Glomerular endothelial cell (primary cell): ENCODE results near the gene ARHGEF39. TPM values are rescaled to one million over a fixed set of nuclear protein-coding genes. Genes with fewer than 3 reads are reported as not detected.

Experiments
- DNase-seq: peaks from one replicate; pipeline ENCODE4 v3.0.0-alpha.2; 2011; ENCODE audit warnings: low read depth, low spot score; ENCODE audit errors: extremely low read depth
- total RNA-seq: library from RNA; depleted of rRNA; stranded (reverse); fragments of >200 nt; gene quantifications from 2 replicates; pipeline ENCODE4 v1.2.3, GENCODE V29; 2015

ARHGEF39 gene
- total RNA-seq, 1 donor from 2014 or later: 0.58 TPM

- no peak for DNase-seq
Observed at GRCh38 chr9:35679091-35679490, 14.1 kb upstream of the ARHGEF39 start.

- no peak for DNase-seq
Observed at GRCh38 chr9:35675732-35676392, 10.9 kb upstream of the ARHGEF39 start.

GRCh38 chr9:35675204-35675603 is 10.2 kb upstream of the ARHGEF39 start:
- DNase-seq: no peak

GRCh38 chr9:35674025-35674361 is 9.0 kb upstream of the ARHGEF39 start:
- DNase-seq: no peak

- no peak for DNase-seq
Observed at GRCh38 chr9:35673132-35674024, 8.4 kb upstream of the ARHGEF39 start, which contains the start of gene CA9. Gene CA9 (plus strand): TSS chr9:35673928. CDS start chr9:35673960, 32 bp downstream.

GRCh38 chr9:35669331-35670145 is 4.5 kb upstream of the ARHGEF39 start:
- no peak for DNase-seq

GRCh38 chr9:35667939-35668338 is 2.9 kb upstream of the ARHGEF39 start:
- no peak for DNase-seq

GRCh38 chr9:35666549-35666948 is 1.6 kb upstream of the ARHGEF39 start:
- DNase-seq: no peak

- DNase-seq: no peak
Observed at GRCh38 chr9:35666045-35666444, 1.1 kb upstream of the ARHGEF39 start.

- no peak for DNase-seq
Observed at GRCh38 chr9:35665471-35665818, 450 bp upstream of the ARHGEF39 start.

- no peak for DNase-seq
Observed at GRCh38 chr9:35662437-35662836, 2.6 kb downstream of the ARHGEF39 start.

- DNase-seq: no peak
Observed at GRCh38 chr9:35661756-35662350, 3.1 kb downstream of the ARHGEF39 start.

GRCh38 chr9:35660966-35661415 is 4.0 kb downstream of the ARHGEF39 start:
- no peak for DNase-seq

- DNase-seq: no peak
Observed at GRCh38 chr9:35659340-35659739, 5.7 kb downstream of the ARHGEF39 start.

- DNase-seq: no peak
Observed at GRCh38 chr9:35658968-35659220, 6.1 kb downstream of the ARHGEF39 start.

GRCh38 chr9:35658137-35658967 is 6.6 kb downstream of the ARHGEF39 start, which contains the start of gene CCDC107:
Gene CCDC107 (plus strand): TSS chr9:35658292. CDS start chr9:35658380, 88 bp downstream.
- peak; percentile 60 for DNase-seq

- peak; percentile 97 for DNase-seq
Observed at GRCh38 chr9:35657546-35658136, 7.4 kb downstream of the ARHGEF39 start, which contains the start of gene RMRP. Gene RMRP (minus strand): TSS chr9:35658019.

- no peak for DNase-seq
Observed at GRCh38 chr9:35656831-35657545, 8.0 kb downstream of the ARHGEF39 start.

GRCh38 chr9:35656348-35656747 is 8.6 kb downstream of the ARHGEF39 start:
- no peak for DNase-seq
